ENCODE measurements around the gene IRX2.

Gene IRX2

DNA sequence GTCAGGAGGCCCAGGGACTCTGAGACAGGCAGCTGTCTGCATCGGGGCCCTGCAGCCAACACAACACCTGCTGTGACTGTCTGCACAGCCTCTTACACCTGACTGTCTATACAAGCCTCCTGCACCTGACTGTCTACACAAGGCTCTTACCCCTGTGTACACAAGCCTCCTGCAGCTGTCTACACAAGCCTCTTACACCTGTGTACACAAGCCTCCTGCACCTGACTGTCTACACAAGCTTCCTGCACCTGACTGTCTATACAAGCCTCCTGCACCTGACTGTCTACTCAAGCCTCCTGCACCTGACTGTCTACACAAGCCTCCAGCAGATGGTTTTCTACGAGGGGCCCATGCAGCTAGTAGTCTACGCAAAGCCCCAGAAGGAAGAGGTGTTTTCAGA lies 18.6 kb downstream of the IRX2 start:
- no peak for TF ChIP-seq CTCF (conservative IDR thresholded peaks at IDR 0.05; ENCODE audit: low read depth, low read length)
- Histone ChIP-seq H3K27me3 (ENCODE audit: insufficient read depth, low read depth) (no peaks in the 10 kb centered on the region), H3K9ac (no peak overlapping the region), H3K36me3 (ENCODE audit: insufficient read depth) (no peaks in the 10 kb centered on the region), H3K4me2 (no peak overlapping the region), H3K4me3 (IDR thresholded peaks at IDR 0.05; ENCODE audit: insufficient read depth, low read depth, low read length) (no peak overlapping the region), H2AFZ (ENCODE audit: low read depth) (no peak overlapping the region), H3K4me1 (ENCODE audit: low read depth, poor library complexity, severe bottlenecking) (no peaks in the 10 kb centered on the region), H3K79me2 (ENCODE audit: insufficient read depth, low read depth) (no peaks in the 10 kb centered on the region), H4K20me1 (ENCODE audit: insufficient read depth) (no peaks in the 10 kb centered on the region), H3K27ac (no peak overlapping the region)

- Histone ChIP-seq H3K4me2 (no peak overlapping the region), H3K36me3 (ENCODE audit: insufficient read depth) (no peaks in the 10 kb centered on the region), H3K79me2 (ENCODE audit: insufficient read depth, low read depth) (no peaks in the 10 kb centered on the region), H3K4me3 (IDR thresholded peaks at IDR 0.05; ENCODE audit: insufficient read depth, low read depth, low read length) (no peak overlapping the region), H4K20me1 (ENCODE audit: insufficient read depth) (no peaks in the 10 kb centered on the region), H3K27me3 (ENCODE audit: insufficient read depth, low read depth) (no peaks in the 10 kb centered on the region), H2AFZ (ENCODE audit: low read depth) (no peak overlapping the region), H3K9ac (no peak overlapping the region), H3K27ac (no peak overlapping the region), H3K4me1 (ENCODE audit: low read depth, poor library complexity, severe bottlenecking) (no peaks in the 10 kb centered on the region)
- TF ChIP-seq CTCF (conservative IDR thresholded peaks at IDR 0.05; ENCODE audit: low read depth, low read length) = no peak
Measured at GRCh38 chr5:2732004-2732403, 19.5 kb downstream of the IRX2 start.

DNA sequence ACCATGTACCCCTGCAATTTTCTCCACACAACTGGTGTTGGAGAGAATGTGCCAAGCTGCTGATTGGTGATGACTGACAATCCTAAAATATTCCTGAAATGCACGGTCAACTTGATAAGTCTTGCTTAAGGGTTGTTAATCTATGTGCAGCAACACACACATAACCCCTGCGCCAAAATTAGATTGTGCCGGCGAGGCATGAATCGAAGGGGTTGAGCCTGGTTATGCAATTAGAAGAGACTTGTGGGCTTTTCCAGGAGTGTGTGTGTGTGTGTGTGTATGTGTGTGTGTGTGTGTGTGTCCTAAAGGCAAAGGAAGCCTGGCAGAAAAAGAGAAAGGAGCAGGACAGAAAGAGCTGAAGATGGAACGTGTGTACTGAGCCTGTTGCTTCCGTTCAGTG lies 22.3 kb downstream of the IRX2 start:
- H3K79me2 ChIP-seq (ENCODE audit: insufficient read depth, low read depth) = no peaks in the 10 kb centered on the region
- H2AFZ ChIP-seq (ENCODE audit: low read depth) = no peak overlapping the region
- no peaks in the 10 kb centered on the region for H3K4me1 ChIP-seq (ENCODE audit: low read depth, poor library complexity, severe bottlenecking)
- H3K4me2 ChIP-seq = no peak overlapping the region
- no peak overlapping the region for H3K27ac ChIP-seq
- H3K36me3 ChIP-seq (ENCODE audit: insufficient read depth) = no peaks in the 10 kb centered on the region
- H4K20me1 ChIP-seq (ENCODE audit: insufficient read depth) = no peaks in the 10 kb centered on the region
- no peak overlapping the region for H3K9ac ChIP-seq
- no peaks in the 10 kb centered on the region for H3K27me3 ChIP-seq (ENCODE audit: insufficient read depth, low read depth)
- H3K4me3 ChIP-seq (IDR thresholded peaks at IDR 0.05; ENCODE audit: insufficient read depth, low read depth, low read length) = no peak overlapping the region
- TF ChIP-seq CTCF (conservative IDR thresholded peaks at IDR 0.05; ENCODE audit: low read depth, low read length) = no peak

DNA sequence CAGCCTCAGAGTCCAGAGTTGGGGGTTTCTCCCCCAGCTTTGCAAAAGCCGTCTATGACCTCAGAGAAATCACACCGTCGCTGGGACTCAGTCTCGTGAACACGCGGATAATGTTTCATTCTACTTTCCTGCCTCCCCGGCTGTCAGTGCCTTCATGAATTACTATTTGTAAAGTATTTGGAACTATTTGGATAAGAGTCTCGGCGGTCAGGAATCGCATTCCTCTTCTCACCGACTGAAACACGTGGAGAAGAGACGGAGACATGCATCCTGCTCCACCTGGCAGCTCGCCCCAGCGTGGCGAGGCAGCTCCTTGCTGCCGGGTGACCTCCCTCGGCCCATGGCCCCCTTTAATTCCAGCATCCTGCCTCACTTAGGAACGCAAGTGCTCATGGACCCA lies 23.9 kb downstream of the IRX2 start:
- no peak overlapping the region for H3K27ac ChIP-seq
- H3K79me2 ChIP-seq (ENCODE audit: insufficient read depth, low read depth) = no peaks in the 10 kb centered on the region
- no peak overlapping the region for H3K9ac ChIP-seq
- no peaks in the 10 kb centered on the region for H3K27me3 ChIP-seq (ENCODE audit: insufficient read depth, low read depth)
- no peaks in the 10 kb centered on the region for H4K20me1 ChIP-seq (ENCODE audit: insufficient read depth)
- H3K4me1 ChIP-seq (ENCODE audit: low read depth, poor library complexity, severe bottlenecking) = no peaks in the 10 kb centered on the region
- no peak overlapping the region for H3K4me2 ChIP-seq
- no peak overlapping the region for H3K4me3 ChIP-seq (IDR thresholded peaks at IDR 0.05; ENCODE audit: insufficient read depth, low read depth, low read length)
- TF ChIP-seq CTCF (conservative IDR thresholded peaks at IDR 0.05; ENCODE audit: low read depth, low read length) = no peak
- no peak overlapping the region for H2AFZ ChIP-seq (ENCODE audit: low read depth)
- H3K36me3 ChIP-seq (ENCODE audit: insufficient read depth) = no peaks in the 10 kb centered on the region

All from KMS-11 (cell line).